ENCODE measurements around the gene ZSCAN30. TPM values are rescaled to one million over a fixed set of nuclear protein-coding genes. Genes with fewer than 3 reads are reported as not detected.

ZSCAN30 gene
- total RNA-seq, 3 donors from 2014 or later = 5.0 to 8.5 (median 5.1) TPM

Other genes starting within 250 kb of the ZSCAN30 start
- 10 to 100 TPM; 38.3 to 41.7 (median 38.4) TPM for gene MAPRE2, start 248.8 kb downstream of the ZSCAN30 start, total RNA-seq
- 10 to 100 TPM; 14.3 to 14.9 (median 14.8) TPM for gene ZNF397, start 49.2 kb downstream of the ZSCAN30 start, total RNA-seq
- gene ZNF24, start 54.2 kb upstream of the ZSCAN30 start, total RNA-seq = 10 to 100 TPM; 53.5 to 61.5 (median 59.6) TPM
- gene ZNF396, start 87.1 kb upstream of the ZSCAN30 start, total RNA-seq = under 1 TPM; 0.20 to 0.49 (median 0.29) TPM
- gene INO80C, start 207.7 kb upstream of the ZSCAN30 start, total RNA-seq = 10 to 100 TPM; 39.0 to 51.7 (median 41.8) TPM

All from activated T-cell treated with anti-CD3 and anti-CD28 coated beads, Interleukin-2, amount 50 U/mL, for 4 hours (primary cell).